Activated naive CD4-positive, alpha-beta T cell treated with anti-CD3 and anti-CD28 coated beads, Interleukin-2, amount 50 U/mL, for 72 hours (primary cell): Measurements from ENCODE around the gene CCDC40. TPM values are rescaled to one million over a fixed set of nuclear protein-coding genes. Genes with fewer than 3 reads are reported as not detected.

Source experiments
- ATAC-seq, 2 donors: fragments of 150-1000 bp; cut with Tn5 transposase; 2 replicates each; pipeline ENCODE4 v1.10.0; 2021; ENCODE audit warnings: mild to moderate bottlenecking in 2 of 2, moderate library complexity in 2 of 2
- DNase-seq, 2 donors: peaks; one replicate each; pipeline ENCODE4 v3.0.0; 2021 to 2022; ENCODE audit warnings: low spot score in 2 of 2
- H3K27ac Mint-ChIP-seq, 2 donors: one replicate each; pipeline ENCODE4 v1.8.0; 2022; ENCODE audit warnings: mild to moderate bottlenecking in 2 of 2, mixed read lengths in 2 of 2
- H3K36me3 Mint-ChIP-seq, 2 donors: one replicate each; pipeline ENCODE4 v1.8.0; 2022; ENCODE audit warnings: mixed read lengths in 2 of 2
- H3K9me3 Mint-ChIP-seq, 2 donors: one replicate each; pipeline ENCODE4 v1.8.0; 2022; ENCODE audit warnings: mixed read lengths in 2 of 2
- total RNA-seq, 2 donors: library from RNA; stranded (reverse); gene quantifications; one replicate each; pipeline ENCODE4 v1.2.3, GENCODE V29; 2022

CCDC40 gene
- total RNA-seq, 2 donors from 2014 or later = 0.45 to 0.50 TPM

DNA sequence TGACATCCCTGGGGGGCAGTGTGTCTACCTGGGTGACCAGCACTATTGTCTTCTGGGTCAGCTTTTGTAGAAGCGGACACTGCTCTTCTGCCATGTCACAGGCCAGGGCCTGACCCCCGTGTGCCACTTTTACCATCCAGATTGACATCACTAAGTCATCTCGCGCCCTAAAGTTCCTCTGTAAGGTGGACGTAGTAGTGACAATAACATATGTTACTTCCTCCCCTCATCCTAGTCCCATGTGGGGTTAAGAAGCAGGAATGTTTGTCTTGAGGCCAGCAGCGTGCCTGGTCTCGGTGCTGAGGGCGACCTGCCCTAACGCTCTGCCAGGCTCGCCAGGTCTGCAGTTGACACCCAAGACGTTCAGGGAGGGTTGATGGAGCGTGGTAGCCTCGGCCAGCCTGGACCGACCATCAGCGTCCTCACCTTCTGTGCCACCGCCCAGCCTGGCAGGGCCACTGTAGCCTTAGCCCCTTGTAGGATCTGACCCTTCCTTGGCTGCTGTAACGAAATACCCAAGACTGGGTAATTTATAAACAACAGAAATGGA, 85.7 kb downstream of the CCDC40 start:
- DNase-seq (peak in 1 of 2 donors; percentile 6), ATAC-seq (no peak)
- Mint-ChIP-seq H3K36me3 (no peaks in the 10 kb centered on the region), H3K9me3 (no peaks in the 10 kb centered on the region), H3K27ac (no peak overlapping the region)

DNA sequence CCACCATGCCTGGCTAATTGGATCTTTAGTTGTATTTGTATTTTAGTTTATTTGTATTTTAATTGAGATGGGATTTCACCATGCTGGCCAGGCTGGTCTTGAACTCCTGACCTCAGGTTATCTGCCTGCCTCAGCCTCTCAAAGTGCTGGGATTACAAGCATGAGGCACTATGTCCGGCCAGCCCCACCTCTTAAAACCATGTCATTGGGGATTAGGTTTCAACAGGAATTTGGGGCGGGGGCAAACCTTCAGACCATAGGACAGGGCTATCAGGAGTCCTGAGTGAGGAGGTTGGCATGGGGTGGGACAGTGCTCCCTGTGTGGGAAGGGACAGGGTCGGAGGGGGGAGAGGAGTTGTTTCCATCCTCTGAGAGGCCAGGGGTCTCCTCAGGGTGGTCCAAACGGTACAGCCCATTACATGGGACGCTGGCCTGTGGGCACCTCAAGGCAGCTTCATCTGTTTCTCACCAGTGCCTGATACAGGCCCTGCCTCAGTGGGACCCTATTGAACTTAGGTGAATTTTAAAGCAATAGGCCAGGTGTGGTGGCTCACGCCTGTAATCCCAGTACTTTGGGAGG, 86.6 kb downstream of the CCDC40 start:
- DNase-seq (peak in 1 of 2 donors; percentile 48), ATAC-seq (no peak)
- H3K9me3 Mint-ChIP-seq = no peaks in the 10 kb centered on the region
- H3K27ac Mint-ChIP-seq = no peak overlapping the region
- no peaks in the 10 kb centered on the region for H3K36me3 Mint-ChIP-seq

DNA sequence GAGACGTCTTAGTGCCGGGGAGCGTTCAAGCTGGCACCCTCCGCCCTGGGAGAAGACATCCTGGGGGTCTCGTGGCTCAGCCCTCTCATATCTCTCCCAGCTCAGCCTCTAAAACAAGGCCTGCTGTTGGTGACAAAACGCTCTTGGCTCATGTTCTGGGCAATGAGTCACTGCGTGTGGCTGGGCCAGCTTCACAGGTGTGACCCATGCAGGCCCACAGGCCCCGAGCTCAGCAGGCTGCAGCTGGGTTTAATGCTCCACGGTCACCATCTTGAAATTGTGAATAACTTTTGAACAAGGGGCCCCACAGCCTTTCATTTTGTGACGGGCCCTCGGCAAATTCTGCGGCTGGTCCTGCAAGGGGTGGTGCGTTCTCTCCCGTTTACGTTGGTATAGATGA, 87.3 kb downstream of the CCDC40 start:
- H3K9me3 Mint-ChIP-seq = no peaks in the 10 kb centered on the region
- no peak overlapping the region for H3K27ac Mint-ChIP-seq

DNA sequence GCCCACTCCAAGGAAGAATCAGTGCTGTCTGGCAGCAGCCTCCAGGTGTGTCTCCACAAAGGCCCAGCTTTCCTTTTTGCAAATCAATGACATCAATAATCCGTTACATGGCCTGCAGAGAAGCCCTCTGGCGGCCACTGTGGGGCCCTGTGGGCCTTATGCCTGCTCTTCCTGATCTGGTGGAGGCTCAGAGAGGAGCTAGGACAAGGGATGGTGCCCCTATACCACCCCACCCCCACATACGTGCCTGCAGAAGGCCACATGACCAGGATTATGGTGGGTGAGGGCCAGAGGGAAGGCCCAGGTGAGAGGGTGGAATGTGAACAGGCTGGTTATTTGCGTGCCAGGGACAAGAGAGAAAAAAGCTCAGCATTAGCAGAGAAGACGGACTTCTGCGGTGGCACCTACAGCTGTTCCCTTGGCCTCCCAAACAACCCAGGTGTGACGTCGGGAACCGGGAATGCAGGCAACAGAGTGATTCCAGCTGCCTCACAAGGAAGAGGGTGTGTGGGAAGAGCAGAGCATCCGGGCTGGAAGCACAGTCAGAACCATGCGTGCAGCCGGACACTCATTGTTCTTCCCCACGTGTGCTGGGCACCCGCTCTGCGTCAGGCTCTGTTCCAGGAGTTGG, 88.0 kb downstream of the CCDC40 start:
- DNase-seq (peak in 1 of 2 donors; percentile 42), ATAC-seq (no peak)
- H3K9me3 Mint-ChIP-seq = no peaks in the 10 kb centered on the region
- H3K27ac Mint-ChIP-seq = no peak overlapping the region
- H3K36me3 Mint-ChIP-seq = no peaks in the 10 kb centered on the region

More for the DNA sequence above, 87.3 kb downstream of the CCDC40 start:
- DNase-seq (peak in 1 of 2 donors; percentile 35), ATAC-seq (no peak)
- no peaks in the 10 kb centered on the region for H3K36me3 Mint-ChIP-seq

DNA sequence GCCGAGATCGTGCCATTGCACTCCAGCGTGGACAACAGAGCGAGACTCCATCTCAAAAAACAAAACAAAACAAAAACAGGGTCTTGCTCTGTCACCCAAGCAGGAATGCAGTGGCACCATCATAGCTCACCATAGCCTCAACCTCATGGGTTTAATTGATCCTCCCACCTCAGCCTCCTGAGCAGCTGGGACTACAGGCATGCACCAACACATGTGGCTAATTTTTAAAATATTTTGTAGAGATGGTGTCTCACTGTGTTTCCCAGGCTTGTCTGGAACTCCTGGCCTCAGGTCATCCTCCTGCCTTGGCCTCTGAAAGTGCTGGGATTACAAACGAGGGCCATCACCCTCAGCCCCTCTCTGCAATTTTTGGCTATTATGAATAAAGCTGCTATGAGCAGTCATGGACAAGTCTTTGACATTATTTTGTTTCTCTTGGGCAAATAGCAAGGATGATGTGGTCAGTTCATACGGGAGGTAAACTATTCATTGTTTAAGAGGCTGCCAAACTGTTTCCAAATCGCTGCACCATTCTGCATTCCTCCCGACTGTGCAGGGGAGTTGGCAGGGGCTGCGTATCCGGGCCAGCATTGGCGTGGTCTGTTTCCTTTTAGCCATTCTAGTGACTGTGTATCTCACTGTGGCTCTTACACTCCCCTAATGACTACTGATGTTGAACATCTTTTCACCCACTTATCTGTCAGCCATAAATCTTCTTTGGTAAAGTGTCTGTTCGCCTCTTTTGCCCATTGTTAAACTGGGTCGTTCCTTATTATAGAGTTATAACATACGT, 89.4 kb downstream of the CCDC40 start:
- Mint-ChIP-seq H3K9me3 (no peaks in the 10 kb centered on the region), H3K36me3 (no peaks in the 10 kb centered on the region), H3K27ac (no peak overlapping the region)
- no peak for ATAC-seq
- no peak for DNase-seq

DNA sequence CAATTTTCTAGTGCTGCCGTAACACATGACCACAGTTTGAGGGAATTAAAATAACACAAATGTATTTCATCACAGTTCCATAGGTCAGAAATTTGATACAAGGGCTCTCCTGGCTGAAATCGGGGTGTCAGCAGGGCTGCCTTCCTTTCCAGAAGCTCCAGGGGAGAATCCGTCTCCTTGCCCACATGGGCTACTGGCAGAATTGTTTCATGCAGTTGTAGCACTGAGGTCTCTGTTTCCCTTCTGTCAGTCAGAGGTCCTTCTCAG, 89.9 kb downstream of the CCDC40 start:
- no peak for DNase-seq
- H3K36me3 Mint-ChIP-seq = no peaks in the 10 kb centered on the region
- no peak overlapping the region for H3K27ac Mint-ChIP-seq
- ATAC-seq = no peak
- H3K9me3 Mint-ChIP-seq = no peaks in the 10 kb centered on the region

DNA sequence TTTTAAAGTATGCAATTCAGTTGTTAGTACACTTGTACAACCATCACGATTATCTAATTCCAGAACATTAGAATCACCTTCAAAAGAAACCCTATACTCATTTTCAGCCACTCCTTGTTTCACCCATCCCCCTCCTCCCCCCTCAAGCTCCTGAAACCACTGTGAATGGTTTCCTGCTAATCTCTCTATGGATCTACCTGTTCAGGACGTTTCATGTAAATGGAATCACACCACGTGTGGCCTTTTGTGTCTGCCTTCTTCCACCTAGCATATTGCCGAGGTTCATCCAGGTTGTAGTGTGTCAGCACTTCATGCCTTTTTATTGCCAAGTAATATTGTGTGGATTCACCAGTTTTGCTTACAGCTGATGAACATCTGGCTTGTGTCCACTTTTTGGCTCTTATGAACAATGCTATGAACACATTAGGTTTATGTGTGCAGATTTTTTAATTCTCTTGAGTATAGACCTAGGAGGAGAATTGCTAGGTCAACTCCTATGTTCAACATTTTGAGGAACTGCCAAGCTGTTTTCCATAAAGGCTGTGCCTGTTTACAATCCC, 92.6 kb downstream of the CCDC40 start:
- no peaks in the 10 kb centered on the region for H3K9me3 Mint-ChIP-seq
- H3K36me3 Mint-ChIP-seq = peaks cover 7 to 10% of the 10 kb centered on the region in 2 donors
- ATAC-seq (no peak), DNase-seq (peak in 1 of 2 donors; percentile 6)
- no peak overlapping the region for H3K27ac Mint-ChIP-seq

DNA sequence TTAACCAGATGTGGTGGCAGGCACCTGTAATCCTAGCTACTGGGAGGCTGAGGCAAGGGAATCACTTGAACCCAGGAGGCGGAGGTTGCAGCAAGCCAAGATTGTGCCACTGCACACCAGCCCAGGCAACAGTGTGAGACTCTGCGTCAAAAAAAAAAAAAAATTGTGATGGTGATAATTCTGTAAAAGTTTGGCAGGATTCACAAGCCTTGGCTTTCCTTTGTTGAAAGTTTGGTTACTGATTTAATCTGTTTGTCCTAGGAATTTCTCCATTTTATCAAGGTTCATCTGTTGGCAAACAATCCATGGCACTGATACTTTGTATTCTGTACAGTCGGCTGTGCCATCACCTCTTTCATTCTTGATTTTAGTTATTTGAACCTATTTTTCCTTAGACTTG, 94.5 kb downstream of the CCDC40 start:
- peaks cover 7 to 27% of the 10 kb centered on the region in 2 donors for H3K36me3 Mint-ChIP-seq
- ATAC-seq = no peak
- no peak overlapping the region for H3K27ac Mint-ChIP-seq
- no peak for DNase-seq
- H3K9me3 Mint-ChIP-seq = no peaks in the 10 kb centered on the region

DNA sequence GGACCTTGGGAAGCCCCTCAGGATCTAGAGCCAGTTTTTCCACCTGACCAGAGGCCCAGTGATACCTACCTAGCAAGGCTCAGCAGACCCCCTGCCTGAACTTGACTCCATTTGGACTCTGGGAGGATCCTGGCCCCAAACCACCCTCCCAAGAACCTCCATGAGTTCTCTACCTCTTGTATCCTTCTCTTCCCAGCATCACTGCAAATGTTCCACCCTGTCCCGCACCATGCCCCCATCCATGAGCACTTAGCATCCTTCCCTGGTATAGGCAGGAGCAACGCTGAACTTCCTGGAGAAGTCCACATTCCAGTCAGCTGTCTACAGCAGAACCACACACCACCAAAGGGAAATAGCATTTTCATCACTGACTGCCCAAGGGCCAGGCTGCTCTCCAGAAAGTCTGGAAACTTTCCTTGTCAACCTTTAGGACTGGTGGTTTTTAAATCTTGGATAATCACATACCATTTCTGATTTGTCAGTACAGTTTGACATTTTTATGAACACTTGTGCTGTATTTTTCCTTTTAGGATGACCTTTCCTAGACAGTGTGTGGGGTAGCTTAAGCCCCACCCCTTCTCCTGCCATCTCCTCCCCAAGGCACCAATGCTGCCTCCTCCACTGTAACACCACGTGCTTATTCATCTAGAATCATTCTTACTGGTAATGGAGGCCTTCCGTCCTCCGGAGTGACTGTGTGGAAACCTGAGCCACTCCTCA, 96.6 kb downstream of the CCDC40 start:
- DNase-seq = no peak
- peak overlapping the region; percentile 49 to 84 for H3K27ac Mint-ChIP-seq
- no peaks in the 10 kb centered on the region for H3K9me3 Mint-ChIP-seq
- peak; percentile 19 to 40 for ATAC-seq
- peaks cover 14 to 39% of the 10 kb centered on the region in 2 donors for H3K36me3 Mint-ChIP-seq

DNA sequence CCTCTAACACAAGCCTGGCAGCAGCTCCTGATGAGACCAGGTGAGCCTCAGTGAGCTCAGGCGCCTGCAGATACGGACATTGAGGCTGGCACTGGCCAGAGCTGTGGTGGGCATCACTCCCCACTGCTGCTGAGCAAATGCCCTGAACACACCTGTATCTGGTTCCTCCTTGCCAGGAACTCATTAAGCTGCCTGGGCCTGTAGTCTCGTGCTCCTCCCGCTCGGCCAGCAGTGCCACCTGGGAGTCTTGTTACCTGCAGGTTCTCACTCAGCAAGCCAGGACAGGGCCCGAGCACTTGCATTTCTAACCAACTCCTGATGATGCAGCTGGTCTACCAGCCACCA, 97.2 kb downstream of the CCDC40 start:
- peak overlapping the region; percentile 49 to 84 for H3K27ac Mint-ChIP-seq
- peak; percentile 3 to 19 for ATAC-seq
- H3K9me3 Mint-ChIP-seq = no peaks in the 10 kb centered on the region
- H3K36me3 Mint-ChIP-seq = peaks cover 18 to 43% of the 10 kb centered on the region in 2 donors
- no peak for DNase-seq

DNA sequence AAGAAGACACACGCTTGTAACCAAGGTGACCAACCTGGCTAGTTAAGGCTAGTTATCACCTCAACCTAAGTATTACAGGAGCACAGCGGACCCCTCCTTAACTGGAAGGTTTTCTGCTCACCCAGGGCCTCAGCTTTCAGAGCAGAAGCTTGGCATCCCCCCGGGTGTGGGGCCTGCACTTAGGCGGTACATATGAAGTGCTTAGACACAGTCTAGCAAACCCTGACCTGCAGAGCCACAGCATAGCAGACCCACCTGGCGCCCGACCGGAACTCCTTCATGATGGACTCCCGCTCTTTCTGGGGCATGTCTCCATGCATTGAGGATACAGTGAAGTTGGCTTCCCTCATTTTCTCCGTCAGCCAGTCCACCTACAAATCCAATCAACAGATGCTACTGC, 100.7 kb downstream of the CCDC40 start:
- ATAC-seq (peak in 1 of 2 donors; percentile 17), DNase-seq (no peak)
- Mint-ChIP-seq H3K27ac (no peak overlapping the region), H3K36me3 (peaks cover 41 to 63% of the 10 kb centered on the region in 2 donors), H3K9me3 (no peaks in the 10 kb centered on the region)

DNA sequence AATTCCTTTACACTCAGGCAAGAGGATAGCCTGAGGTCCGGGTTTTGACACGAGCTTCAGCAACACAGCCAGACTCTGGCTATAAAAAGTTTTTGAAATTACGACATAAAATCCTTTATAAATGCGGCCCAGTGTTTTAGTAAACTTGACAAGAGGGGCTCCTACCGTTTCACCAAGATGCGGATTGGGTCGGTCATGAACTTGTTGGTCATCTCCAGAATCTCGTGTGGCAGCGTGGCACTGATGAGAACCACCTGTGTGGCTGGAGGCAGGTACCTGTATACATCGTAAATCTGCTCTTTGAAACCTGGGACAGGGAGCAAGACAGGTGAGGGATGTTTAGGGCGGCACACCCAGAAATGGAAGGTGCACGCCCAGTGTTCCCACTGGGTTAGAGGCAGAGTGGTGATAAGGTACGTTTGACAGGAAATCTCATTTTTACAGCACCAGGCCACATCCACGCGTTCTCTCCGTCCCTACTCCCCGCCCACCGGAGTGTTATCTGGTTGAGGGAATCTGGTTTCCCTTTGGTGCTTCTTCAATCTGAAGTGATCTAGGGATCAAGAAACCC, 102.5 kb downstream of the CCDC40 start:
- peaks cover 33 to 55% of the 10 kb centered on the region in 2 donors for H3K36me3 Mint-ChIP-seq
- no peak for DNase-seq
- no peaks in the 10 kb centered on the region for H3K9me3 Mint-ChIP-seq

DNA sequence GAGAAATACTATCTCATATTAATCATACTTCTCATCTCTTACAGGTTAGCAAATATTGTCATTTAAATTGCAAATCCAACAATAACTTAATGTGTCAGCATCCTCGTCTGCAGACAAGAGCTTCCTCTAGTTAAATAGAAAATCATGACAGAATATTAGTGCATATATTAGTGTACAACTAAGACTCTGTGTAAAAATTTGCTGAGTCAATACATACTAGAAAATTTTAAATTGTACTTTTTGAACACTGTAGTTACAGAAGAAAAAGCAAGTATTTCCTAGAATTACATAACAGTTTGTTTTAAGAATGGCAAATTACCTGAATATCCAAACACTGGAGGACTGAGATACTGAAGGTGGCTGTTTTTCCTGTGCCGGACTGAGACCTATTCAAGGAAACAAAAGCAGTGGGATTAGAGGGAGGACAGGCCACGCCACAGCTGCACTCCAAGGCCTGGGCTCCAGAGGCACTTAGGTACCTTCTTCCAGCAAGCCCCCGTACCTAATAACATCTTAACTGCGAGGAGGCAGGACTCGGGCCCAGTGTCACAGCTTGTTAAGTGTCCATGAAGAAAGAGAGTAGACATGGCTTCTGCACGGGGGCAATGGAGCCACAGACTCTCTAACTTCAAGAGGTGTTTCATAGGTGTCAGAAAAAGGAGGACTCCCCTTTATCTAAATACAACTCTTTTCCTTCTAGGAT, 105.2 kb downstream of the CCDC40 start:
- ATAC-seq (no peak), DNase-seq (peak in 1 of 2 donors; percentile 20)
- no peaks in the 10 kb centered on the region for H3K9me3 Mint-ChIP-seq
- H3K27ac Mint-ChIP-seq = no peak overlapping the region
- H3K36me3 Mint-ChIP-seq = peaks cover 43 to 59% of the 10 kb centered on the region in 2 donors

More for the DNA sequence above, 102.5 kb downstream of the CCDC40 start:
- ATAC-seq = no peak
- H3K27ac Mint-ChIP-seq = no peak overlapping the region

DNA sequence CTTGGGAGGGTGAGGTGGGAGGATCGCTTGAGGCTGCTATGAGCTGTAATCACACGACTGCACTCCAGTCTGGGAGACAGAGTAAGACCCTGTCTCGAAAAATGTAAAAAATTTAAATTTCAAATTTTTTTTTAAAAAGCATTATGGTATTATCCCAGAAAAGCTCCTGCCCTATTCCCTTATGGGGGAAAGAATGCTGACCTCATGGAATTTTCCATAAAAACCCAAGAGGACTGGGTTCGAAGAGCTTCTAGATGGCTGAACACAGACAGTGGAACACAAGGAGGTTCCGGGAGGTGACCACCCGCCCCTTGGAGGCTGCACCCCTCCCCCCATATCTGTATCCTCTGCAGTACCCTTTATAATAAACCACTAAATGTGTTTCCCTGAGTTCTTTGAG, 106.5 kb downstream of the CCDC40 start:
- ATAC-seq (no peak), DNase-seq (no peak)
- Mint-ChIP-seq H3K36me3 (peaks cover 46 to 55% of the 10 kb centered on the region in 2 donors), H3K9me3 (no peaks in the 10 kb centered on the region), H3K27ac (peak overlapping the region in 1 of 2 donors; percentile 79)

DNA sequence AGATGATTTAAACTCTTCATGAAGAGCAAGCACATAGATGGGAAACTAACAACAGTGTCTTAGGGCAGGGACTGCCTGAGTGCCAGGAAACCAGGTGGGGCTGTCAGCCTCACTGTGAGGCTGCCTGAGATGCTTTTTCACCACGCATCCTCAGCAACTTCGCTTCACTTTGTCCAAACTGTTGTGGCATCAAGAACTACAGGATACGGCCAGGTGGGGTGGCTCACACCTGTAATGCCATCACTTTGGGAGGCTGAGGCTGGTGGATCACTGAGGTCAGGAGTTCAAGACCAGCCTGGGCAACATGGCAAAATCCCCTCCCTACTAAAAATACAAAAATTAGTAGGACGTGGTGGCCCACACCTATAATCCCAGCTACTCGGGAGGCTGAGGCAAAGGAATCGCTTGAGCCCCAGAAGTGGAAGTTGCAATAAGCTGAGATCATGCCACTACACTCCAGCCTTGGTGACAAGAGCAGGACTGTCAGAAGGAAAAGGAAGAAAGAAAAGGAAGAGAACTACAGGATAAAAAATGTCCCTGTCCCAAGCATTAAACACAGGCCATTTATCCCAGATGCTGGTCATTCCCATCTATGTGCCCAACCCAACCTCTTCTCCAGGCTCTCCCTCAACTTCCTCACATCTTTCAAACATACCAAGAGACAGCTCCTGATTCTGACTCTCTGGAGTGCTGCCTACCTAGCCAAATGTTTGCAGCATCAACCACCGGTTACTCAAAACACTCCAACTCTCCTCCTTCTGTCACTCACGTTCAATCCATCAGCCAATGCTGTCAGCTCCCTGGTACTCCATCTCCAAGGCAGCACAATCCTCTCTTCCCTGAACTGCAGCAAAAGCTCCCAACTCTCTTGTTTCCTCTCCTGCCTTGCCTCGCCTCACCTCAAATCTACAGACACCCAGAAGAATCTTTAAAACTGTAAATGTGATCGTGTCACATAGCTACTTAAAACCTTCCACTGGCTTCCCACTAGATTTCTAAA, 108.9 kb downstream of the CCDC40 start:
- Mint-ChIP-seq H3K27ac (peak overlapping the region; percentile 78 to 96), H3K9me3 (no peaks in the 10 kb centered on the region), H3K36me3 (peaks cover 25 to 37% of the 10 kb centered on the region in 2 donors)
- ATAC-seq (no peak), DNase-seq (peak in 1 of 2 donors; percentile 53)
